ENCODE results near the gene MSGN1.

Gene MSGN1

GRCh38 chr2:17851731-17852585, 35.7 kb downstream of the MSGN1 start:
- peak; percentile 47 for ATAC-seq
- Mint-ChIP-seq H3K4me3 (no peak overlapping the region), H3K9me3 (no peaks in the 10 kb centered on the region), H3K4me1 (peaks cover 6% of the 10 kb centered on the region), H3K36me3 (no peaks in the 10 kb centered on the region), H3K27ac (no peak overlapping the region)
- DNase-seq (ENCODE audit: low spot score in 2 of 2), result peak in 1 of 2 donors; percentile 54

DNA sequence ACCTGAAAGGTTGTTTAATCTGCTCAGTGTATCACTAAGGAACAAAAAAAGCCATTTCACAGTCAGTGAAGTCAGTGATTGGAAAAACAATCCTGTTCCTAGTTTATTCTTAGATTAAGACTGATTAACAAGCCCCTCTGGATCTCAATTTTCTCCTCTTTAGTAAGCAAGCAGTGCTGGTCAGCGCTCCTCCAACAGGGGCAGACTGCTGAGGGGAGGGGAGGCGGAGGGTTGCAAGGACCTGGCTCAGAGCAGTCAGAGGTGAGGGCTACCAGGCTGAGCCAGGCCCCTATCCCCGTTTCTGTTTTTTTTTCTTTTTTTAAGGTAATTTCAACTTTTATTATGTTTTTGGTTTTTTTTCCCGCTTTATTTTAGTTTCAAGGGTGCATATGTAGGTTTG, 37.5 kb downstream of the MSGN1 start:
- no peaks in the 10 kb centered on the region for H3K9me3 Mint-ChIP-seq
- peaks cover 6% of the 10 kb centered on the region for H3K4me1 Mint-ChIP-seq
- ATAC-seq (no peak), DNase-seq (ENCODE audit: low spot score in 2 of 2) (no peak)
- no peaks in the 10 kb centered on the region for H3K36me3 Mint-ChIP-seq
- H3K4me3 Mint-ChIP-seq, result no peak overlapping the region
- no peak overlapping the region for H3K27ac Mint-ChIP-seq

GRCh38 chr2:17857021-17857420, 40.8 kb downstream of the MSGN1 start:
- no peak overlapping the region for H3K27ac Mint-ChIP-seq

GRCh38 chr2:17858064-17858463, 41.8 kb downstream of the MSGN1 start:
- no peak for DNase-seq (ENCODE audit: low spot score in 2 of 2)
- ATAC-seq, result no peak
- no peaks in the 10 kb centered on the region for H3K36me3 Mint-ChIP-seq
- H3K4me1 Mint-ChIP-seq, result no peaks in the 10 kb centered on the region
- no peaks in the 10 kb centered on the region for H3K9me3 Mint-ChIP-seq
- H3K4me3 Mint-ChIP-seq, result no peak overlapping the region
- H3K27ac Mint-ChIP-seq, result no peak overlapping the region

More at GRCh38 chr2:17857021-17857420, 40.8 kb downstream of the MSGN1 start:
- Mint-ChIP-seq H3K9me3 (no peaks in the 10 kb centered on the region), H3K4me3 (no peak overlapping the region), H3K4me1 (peaks cover 1% of the 10 kb centered on the region), H3K36me3 (no peaks in the 10 kb centered on the region)
- DNase-seq (ENCODE audit: low spot score in 2 of 2), result no peak
- ATAC-seq, result no peak

DNA sequence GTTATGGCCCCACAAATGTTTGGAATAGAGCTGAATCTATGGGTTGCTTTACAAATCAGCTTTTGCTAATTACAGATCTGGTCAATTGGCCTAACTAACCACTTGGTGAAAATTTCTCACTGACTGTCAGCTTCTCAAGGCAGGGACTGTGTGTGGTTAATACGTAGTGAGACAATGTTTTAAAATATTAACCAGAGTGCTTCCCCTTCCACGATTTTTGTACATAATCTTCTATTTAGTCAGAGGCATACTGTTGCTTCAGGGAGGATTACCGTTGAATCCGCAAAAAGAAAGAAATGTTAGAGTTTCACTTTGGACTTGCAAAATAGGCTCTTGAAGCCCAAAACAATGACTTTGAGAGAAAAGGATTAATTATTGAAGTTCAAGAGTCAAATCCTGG, 47.3 kb downstream of the MSGN1 start:
- no peak overlapping the region for H3K4me3 Mint-ChIP-seq
- no peaks in the 10 kb centered on the region for H3K4me1 Mint-ChIP-seq
- no peak overlapping the region for H3K27ac Mint-ChIP-seq
- no peak for DNase-seq (ENCODE audit: low spot score in 2 of 2)
- H3K36me3 Mint-ChIP-seq, result no peaks in the 10 kb centered on the region
- no peak for ATAC-seq
- H3K9me3 Mint-ChIP-seq, result no peaks in the 10 kb centered on the region

DNA sequence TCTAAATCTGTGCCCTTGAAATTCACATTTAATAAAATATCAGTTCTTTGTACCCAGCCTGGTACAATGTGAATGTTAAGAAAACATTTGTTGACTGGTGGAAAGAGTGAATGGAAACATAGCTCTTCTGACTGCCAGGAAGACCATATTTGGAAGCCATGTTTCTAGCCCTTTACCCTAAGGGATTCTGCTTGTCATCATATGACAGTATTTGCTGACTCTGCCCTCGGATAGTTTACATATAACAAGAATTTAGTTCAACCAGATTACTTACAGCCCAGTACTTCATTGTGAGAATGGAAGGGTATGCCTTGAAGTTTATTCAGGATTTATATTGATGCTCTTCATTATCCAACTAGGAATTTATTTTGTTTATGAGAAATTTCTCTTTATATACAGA, 48.4 kb downstream of the MSGN1 start:
- Mint-ChIP-seq H3K4me1 (no peaks in the 10 kb centered on the region), H3K9me3 (no peaks in the 10 kb centered on the region), H3K4me3 (no peak overlapping the region), H3K27ac (no peak overlapping the region), H3K36me3 (no peaks in the 10 kb centered on the region)
- DNase-seq (ENCODE audit: low spot score in 2 of 2) (no peak), ATAC-seq (no peak)

- Mint-ChIP-seq H3K4me1 (no peaks in the 10 kb centered on the region), H3K27ac (no peak overlapping the region), H3K36me3 (no peaks in the 10 kb centered on the region), H3K4me3 (no peak overlapping the region), H3K9me3 (no peaks in the 10 kb centered on the region)
- ATAC-seq, result no peak
- no peak for DNase-seq (ENCODE audit: low spot score in 2 of 2)
Measured at GRCh38 chr2:17867133-17867532, 50.9 kb downstream of the MSGN1 start.

All from stimulated activated effector memory CD8-positive, alpha-beta T cell treated with anti-CD3 and anti-CD28 coated beads, Interleukin-12 subunit alpha, Interleukin-12 subunit beta, amount 100 ng/mL, for 72 hours (primary cell).